ENCODE data around the gene SP100. TPM values are rescaled to one million over a fixed set of nuclear protein-coding genes. Genes with fewer than 3 reads are reported as not detected.

Gene SP100
- total and polyA plus RNA-seq, 2 of the 13 experiments (the other 11 are each of a cell fraction or from before 2014, with no cell fraction given), result 12.6 to 16.5 TPM

GRCh38 chr2:230475143-230475542 lies 59.1 kb downstream of the SP100 start:
- CTCF ChIA-PET (ENCODE audit: low intra/inter-chr PET ratio, low total read pairs), result no interaction called here
- WGBS (ENCODE audit: low lambda C conversion rate), result 47% methylated on average over 1 of the region's 1 CpG

GRCh38 chr2:230485801-230486341 lies 69.9 kb downstream of the SP100 start:
- Histone ChIP-seq H3K27ac (ENCODE audit: extremely low read length, insufficient read depth, low read length) (no peak overlapping the region), H3K4me1 (ENCODE audit: insufficient read depth, low read length) (no peaks in the 10 kb centered on the region), H3K9ac (ENCODE audit: insufficient read depth, low read depth, low read length) (no peak overlapping the region), H4K20me1 (ENCODE audit: insufficient read depth, low read length) (no peaks in the 10 kb centered on the region), H3K4me3 (replicated peaks in 1 of 3; ENCODE audit: insufficient read depth in 1 of 3, low read depth in 2 of 3, low read length in 3 of 3) (no peak overlapping the region), H3K79me2 (ENCODE audit: insufficient read depth, low read length) (no peaks in the 10 kb centered on the region), H3K4me2 (ENCODE audit: low read depth, low read length) (no peak overlapping the region), H3K27me3 (ENCODE audit: control insufficient read depth in 1 of 2, insufficient read depth in 2 of 2, low read length in 2 of 2) (no peaks in the 10 kb centered on the region), H2AFZ (ENCODE audit: low read length) (no peak overlapping the region), H3K9me3 (ENCODE audit: low read length) (no peaks in the 10 kb centered on the region), H3K36me3 (replicated peaks in 1 of 2; ENCODE audit: control insufficient read depth in 1 of 2, insufficient read depth in 2 of 2, low read length in 2 of 2) (no peaks in the 10 kb centered on the region)
- FAIRE-seq (no peak), ATAC-seq (no peak), DNase-seq (ENCODE audit: low spot score) (no peak)
- TF ChIP-seq RXRB (CRISPR knock-in tag; IDR thresholded peaks at IDR 0.05; ENCODE audit: borderline replicate concordance) (no peak), SALL1 (CRISPR knock-in tag; IDR thresholded peaks at IDR 0.05) (no peak), MBNL3 (CRISPR knock-in tag; conservative IDR thresholded peaks at IDR 0.05) (no peak), ZNF280D (CRISPR knock-in tag; IDR thresholded peaks at IDR 0.05) (no peak), NFKBIZ (CRISPR knock-in tag; IDR thresholded peaks at IDR 0.05) (no peak), MXD1 (CRISPR knock-in tag; IDR thresholded peaks at IDR 0.05) (no peak), ZNF549 (CRISPR knock-in tag; IDR thresholded peaks at IDR 0.05) (no peak), GZF1 (CRISPR knock-in tag; IDR thresholded peaks at IDR 0.05) (no peak), ZBTB20 (CRISPR knock-in tag; IDR thresholded peaks at IDR 0.05; ENCODE audit: borderline replicate concordance, low read depth) (no peak), ZBTB7A (CRISPR knock-in tag; IDR thresholded peaks at IDR 0.05) (no peak), TCF7 (IDR thresholded peaks at IDR 0.05; ENCODE audit: low read depth) (no peak), BATF2 (CRISPR knock-in tag; IDR thresholded peaks at IDR 0.05) (no peak), ZSCAN31 (CRISPR knock-in tag; IDR thresholded peaks at IDR 0.05; ENCODE audit: low read depth) (no peak), ZNF678 (CRISPR knock-in tag; IDR thresholded peaks at IDR 0.05) (no peak), THYN1 (CRISPR knock-in tag; IDR thresholded peaks at IDR 0.05; ENCODE audit: borderline replicate concordance, low read depth) (no peak)
- intact Hi-C loops (cut with micrococcal nuclease; ENCODE audit: unreplicated experiment), result no loop called here
- in situ Hi-C loops (cut with HindIII; ENCODE audit: extremely low pct_ligation_motif_present, low pct_unique_long_range_greater_than_20kb), result no loop called here
- WGBS (ENCODE audit: low lambda C conversion rate), result 65% methylated on average over 4 of the region's 4 CpGs
- ChIA-PET CTCF (ENCODE audit: low intra/inter-chr PET ratio, low total read pairs) (no interaction called here), POLR2A (no interaction called here)
- BruUV-seq (replicated peaks), result no TSS peak

More at GRCh38 chr2:230475143-230475542, 59.1 kb downstream of the SP100 start:
- no peaks in the 10 kb centered on the region for H3K36me3 ChIP-seq (replicated peaks in 1 of 2; ENCODE audit: control insufficient read depth in 1 of 2, insufficient read depth in 2 of 2, low read length in 2 of 2)
- no peaks in the 10 kb centered on the region for H3K79me2 ChIP-seq (ENCODE audit: insufficient read depth, low read length)
- no peak for DNase-seq (ENCODE audit: low spot score)
- no peaks in the 10 kb centered on the region for H3K9me3 ChIP-seq (ENCODE audit: low read length)
- no peak overlapping the region for H2AFZ ChIP-seq (ENCODE audit: low read length)
- H3K27ac ChIP-seq (ENCODE audit: extremely low read length, insufficient read depth, low read length), result no peak overlapping the region
- peak; percentile 12 for FAIRE-seq
- H3K9ac ChIP-seq (ENCODE audit: insufficient read depth, low read depth, low read length), result no peak overlapping the region
- intact Hi-C loops (cut with micrococcal nuclease; ENCODE audit: unreplicated experiment), result no loop called here
- POLR2A ChIA-PET, result no interaction called here
- no peaks in the 10 kb centered on the region for H3K4me1 ChIP-seq (ENCODE audit: insufficient read depth, low read length)
- BruUV-seq (replicated peaks), result no TSS peak
- no peaks in the 10 kb centered on the region for H3K27me3 ChIP-seq (ENCODE audit: control insufficient read depth in 1 of 2, insufficient read depth in 2 of 2, low read length in 2 of 2)
- TF ChIP-seq RXRB (CRISPR knock-in tag; IDR thresholded peaks at IDR 0.05; ENCODE audit: borderline replicate concordance), result no peak
- TF ChIP-seq MAFK (conservative IDR thresholded peaks at IDR 0.05 in 1 of 2, IDR thresholded peaks at IDR 0.05 in 1 of 2; ENCODE audit: low read length in 2 of 2), result peak; percentile 36 to 39; a peak in 3 of 4 replicates
- H3K4me3 ChIP-seq (replicated peaks in 1 of 3; ENCODE audit: insufficient read depth in 1 of 3, low read depth in 2 of 3, low read length in 3 of 3), result no peak overlapping the region
- no peak for ATAC-seq
- in situ Hi-C loops (cut with HindIII; ENCODE audit: extremely low pct_ligation_motif_present, low pct_unique_long_range_greater_than_20kb), result no loop called here
- H4K20me1 ChIP-seq (ENCODE audit: insufficient read depth, low read length), result no peaks in the 10 kb centered on the region
- no peak overlapping the region for H3K4me2 ChIP-seq (ENCODE audit: low read depth, low read length)

All from HepG2 (cell line).